GM12864 (cell line): ENCODE results near the gene BDH1.
"Not testable (repeated sequence)": the region's sequence is repeated elsewhere in the genome, so short reads cannot be mapped to it uniquely, and the experiment has no call there.

Experiments
- DNase-seq: peaks from one replicate; pipeline ENCODE4 v3.0.0-alpha.2; 2011; ENCODE audit warnings: low read depth
- H3K4me3 ChIP-seq: 2 replicates; pipeline ENCODE4 v1.5.1; 2011; ENCODE audit warnings: mild to moderate bottlenecking, low read depth, low read length, control low read depth
- TF ChIP-seq, protein P1 (sequence below): IDR thresholded peaks from 2 replicates; pipeline ENCODE4 v1.5.1; 2011; ENCODE audit warnings: low read depth, mild to moderate bottlenecking, moderate library complexity, low read length, control low read depth, inconsistent platforms; ENCODE audit errors: missing control alignments

The BDH1 gene

DNA sequence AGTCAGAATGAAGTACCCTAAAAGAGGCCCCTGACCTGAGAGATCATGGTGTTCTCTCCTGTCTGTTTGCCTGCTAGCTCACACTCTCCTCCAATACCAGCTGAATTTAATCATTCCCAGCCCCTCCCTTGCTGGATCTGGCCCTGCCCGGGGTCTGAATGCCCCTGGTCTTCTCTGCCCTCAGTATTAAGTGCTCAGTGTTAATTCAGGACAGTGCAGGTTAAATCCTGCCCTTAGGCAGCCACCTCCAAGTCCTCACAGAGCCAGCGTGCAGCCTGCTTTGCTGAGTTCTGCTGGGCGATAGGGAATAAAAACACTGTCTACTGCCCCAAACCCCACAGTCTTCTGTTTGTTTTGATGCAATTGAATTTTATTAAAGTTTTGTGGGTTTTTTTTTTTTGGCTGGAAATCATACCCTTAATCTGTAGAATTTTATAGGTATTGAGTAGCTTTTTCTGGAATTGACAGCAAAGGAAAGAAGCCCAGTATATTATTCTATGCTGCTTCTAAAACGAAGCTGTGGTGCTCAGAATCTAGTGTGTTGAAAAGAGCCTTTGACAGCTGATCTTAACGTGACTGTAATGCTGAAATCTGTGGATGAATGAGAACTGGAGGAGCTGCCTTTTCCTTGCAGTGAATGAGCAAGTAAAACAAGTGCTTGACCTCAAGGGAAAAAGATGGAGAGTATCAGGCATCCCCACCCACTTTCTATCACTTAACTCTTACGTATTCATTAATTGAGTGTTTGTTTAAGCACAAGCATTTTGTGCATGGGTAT is 12.3 kb upstream of the BDH1 start:
- DNase-seq = no peak
- H3K4me3 ChIP-seq = no peak overlapping the region
- TF ChIP-seq, protein P1, sequence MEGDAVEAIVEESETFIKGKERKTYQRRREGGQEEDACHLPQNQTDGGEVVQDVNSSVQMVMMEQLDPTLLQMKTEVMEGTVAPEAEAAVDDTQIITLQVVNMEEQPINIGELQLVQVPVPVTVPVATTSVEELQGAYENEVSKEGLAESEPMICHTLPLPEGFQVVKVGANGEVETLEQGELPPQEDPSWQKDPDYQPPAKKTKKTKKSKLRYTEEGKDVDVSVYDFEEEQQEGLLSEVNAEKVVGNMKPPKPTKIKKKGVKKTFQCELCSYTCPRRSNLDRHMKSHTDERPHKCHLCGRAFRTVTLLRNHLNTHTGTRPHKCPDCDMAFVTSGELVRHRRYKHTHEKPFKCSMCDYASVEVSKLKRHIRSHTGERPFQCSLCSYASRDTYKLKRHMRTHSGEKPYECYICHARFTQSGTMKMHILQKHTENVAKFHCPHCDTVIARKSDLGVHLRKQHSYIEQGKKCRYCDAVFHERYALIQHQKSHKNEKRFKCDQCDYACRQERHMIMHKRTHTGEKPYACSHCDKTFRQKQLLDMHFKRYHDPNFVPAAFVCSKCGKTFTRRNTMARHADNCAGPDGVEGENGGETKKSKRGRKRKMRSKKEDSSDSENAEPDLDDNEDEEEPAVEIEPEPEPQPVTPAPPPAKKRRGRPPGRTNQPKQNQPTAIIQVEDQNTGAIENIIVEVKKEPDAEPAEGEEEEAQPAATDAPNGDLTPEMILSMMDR = no peak

DNA sequence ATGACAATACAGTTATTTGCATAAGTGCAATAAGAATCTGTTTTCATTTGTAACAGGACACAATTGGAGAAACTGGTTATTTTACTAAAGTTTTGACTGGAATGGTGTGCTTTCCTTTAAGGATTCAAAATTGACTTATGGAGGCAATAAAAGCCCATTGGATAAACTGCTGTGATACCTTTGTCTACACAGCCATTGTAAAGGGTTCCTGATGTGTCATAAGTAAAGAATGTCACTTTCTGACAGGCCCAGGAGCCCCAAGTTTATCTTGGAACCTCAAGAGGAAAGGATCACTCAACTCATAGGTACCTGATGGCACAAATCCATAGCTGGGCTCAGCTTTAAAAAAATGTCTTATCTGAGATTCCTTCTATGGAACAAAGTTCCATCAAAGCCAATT is 10.4 kb upstream of the BDH1 start:
- not testable (repeated sequence) for H3K4me3 ChIP-seq, DNase-seq

DNA sequence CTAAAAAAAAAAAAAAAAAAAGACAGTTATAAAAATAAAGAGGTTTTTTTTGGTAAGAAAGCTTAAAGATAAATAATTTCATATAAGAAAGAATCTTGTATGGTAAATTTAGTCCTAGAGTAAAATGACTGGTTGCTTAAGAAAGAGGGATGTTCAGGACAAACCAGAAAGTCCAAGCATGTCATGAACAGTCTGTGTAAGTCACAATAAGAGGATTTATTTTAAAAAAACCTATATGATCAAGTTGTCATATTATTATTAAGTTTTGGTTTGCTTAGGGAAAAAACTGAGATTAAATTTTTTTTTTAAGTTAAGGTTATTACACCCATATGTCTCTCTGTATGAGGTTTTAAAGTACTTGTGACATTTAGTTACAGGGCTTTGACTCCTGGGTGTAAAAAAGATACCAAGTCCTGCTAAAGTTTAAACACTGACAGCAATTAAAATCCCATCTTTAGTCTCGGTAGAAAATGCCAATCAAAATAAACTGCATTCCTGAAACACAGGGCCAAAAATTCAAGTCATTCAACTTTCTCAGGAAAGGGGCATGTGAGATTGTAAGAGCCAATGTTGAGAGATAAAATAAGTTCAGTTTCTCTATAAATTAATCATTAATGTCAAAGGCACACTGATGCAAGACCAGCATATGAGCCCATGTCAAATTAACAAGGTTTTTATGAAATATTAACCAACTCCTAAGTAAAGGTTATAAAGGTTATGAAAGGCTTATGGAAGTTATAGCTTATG is 8.5 kb upstream of the BDH1 start:
- no peak for DNase-seq
- TF ChIP-seq, protein P1 = no peak
- no peak overlapping the region for H3K4me3 ChIP-seq

DNA sequence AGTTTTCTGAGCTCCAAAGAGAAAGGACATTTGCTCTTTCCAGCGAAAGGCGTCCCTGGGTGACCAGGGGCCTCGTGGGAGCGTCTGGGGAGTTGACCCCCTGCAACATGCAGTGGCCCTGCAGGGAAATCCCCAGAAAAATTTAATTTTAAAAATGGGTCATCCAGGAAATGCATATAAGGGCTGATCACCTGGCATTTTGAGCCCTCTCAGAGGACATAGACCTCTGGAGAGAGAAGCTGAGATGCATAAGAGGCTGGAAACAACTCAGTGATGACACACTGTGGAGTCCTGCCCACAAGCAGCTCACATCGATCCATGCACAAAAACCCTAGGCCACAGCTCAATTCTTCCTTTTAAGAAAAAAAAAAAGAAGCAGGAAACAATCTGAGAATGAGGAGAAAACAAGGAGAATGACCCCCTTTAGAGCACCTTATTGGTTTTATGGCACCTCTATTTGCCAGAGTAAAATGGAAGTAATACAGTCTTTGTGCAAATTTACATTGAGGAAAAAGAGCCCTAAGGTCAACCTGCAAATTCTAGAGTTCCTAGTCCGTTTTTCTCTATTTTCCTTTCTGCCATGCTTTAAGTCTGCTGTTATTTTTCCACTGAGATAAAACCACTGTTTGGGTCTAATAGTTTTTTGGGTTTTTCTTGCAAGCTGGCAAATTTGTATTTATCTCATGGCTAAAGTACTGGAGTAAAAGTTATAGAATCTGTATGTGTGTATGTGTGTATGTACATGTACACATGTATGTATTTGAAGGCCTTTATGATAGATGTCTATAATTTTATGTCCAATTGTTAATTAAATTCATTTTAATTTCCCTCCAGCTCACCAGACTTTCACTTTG is 6.9 kb upstream of the BDH1 start:
- TF ChIP-seq, protein P1 = no peak
- DNase-seq = no peak
- no peak overlapping the region for H3K4me3 ChIP-seq

DNA sequence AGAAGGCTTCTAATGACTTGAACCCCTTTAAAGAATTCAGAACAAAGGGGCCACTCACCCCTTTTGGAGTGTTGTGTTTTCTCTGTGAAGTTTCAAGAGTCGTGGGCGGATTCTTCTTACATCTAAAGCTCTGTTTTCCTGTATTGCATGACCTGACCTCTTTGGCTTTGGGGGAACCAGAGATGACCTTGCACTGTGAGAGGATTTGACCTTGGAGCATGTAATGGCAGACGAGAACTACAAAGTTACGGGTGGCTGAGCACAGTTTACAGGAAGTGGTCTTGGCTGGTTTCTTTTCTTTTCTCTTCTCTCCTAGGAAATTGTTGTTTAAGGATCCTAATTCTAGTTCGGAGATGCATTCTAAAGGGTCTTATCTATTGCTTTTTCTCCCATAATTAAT is 6.2 kb upstream of the BDH1 start:
- TF ChIP-seq, protein P1 = no peak
- H3K4me3 ChIP-seq = no peak overlapping the region
- DNase-seq = peak; percentile 44

DNA sequence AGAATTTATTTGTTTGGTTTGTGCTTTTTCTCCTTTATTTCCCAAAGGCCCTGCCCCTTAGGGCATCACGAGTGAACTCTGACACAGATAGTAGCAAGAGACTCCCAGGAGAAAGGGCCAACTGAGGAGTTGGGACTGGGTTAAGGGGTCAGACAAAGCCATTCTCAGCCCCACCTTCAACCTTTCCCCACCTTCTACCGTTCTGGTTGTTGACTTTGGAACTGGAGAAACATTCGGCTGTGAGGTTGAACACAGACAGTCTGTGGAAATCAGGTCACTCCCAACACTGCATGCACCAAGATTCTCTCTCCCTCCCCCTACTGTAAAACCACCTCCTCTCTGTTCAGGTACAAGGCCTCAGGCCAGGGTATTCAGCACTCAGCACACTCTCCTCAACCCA is 3.9 kb upstream of the BDH1 start:
- DNase-seq = no peak
- H3K4me3 ChIP-seq = no peak overlapping the region
- TF ChIP-seq, protein P1 = no peak
